HL-60 (cell line): ENCODE measurements around the gene MARCKSL1.

Experiments
- DNase-seq, 2 experiments: peaks; one replicate each; pipeline ENCODE4 v3.0.0-alpha.2; 2010 to 2020; ENCODE audit warnings: low read depth in 1 of 2, low spot score in 1 of 2
- H3K27ac ChIP-seq: fragments of 250-450 bp; sonication (Bioruptor Pico); replicated peaks from 2 replicates; pipeline ENCODE4 v1.5.1; 2020; ENCODE audit warnings: mild to moderate bottlenecking, moderate library complexity
- H3K27me3 ChIP-seq: fragments of 250-450 bp; sonication (Bioruptor Pico); 2 replicates; pipeline ENCODE4 v1.5.1; 2021; ENCODE audit warnings: mild to moderate bottlenecking, moderate library complexity; ENCODE audit not compliant: insufficient read depth, poor library complexity, severe bottlenecking
- H3K4me3 ChIP-seq: replicated peaks from 2 replicates; pipeline ENCODE4 v1.5.1; 2011; ENCODE audit warnings: mild to moderate bottlenecking, control low read depth, low read length; ENCODE audit not compliant: insufficient read depth
- GABPA ChIP-seq: IDR thresholded peaks from 2 replicates; pipeline ENCODE4 v1.6.1; 2012; ENCODE audit warnings: low read depth
- POLR2AphosphoS5 ChIP-seq: IDR thresholded peaks from 2 replicates; pipeline ENCODE4 v1.6.1; 2012; ENCODE audit warnings: low read depth
- SPI1 ChIP-seq: IDR thresholded peaks from 2 replicates; pipeline ENCODE4 v1.6.1; 2012; ENCODE audit warnings: low read depth, mild to moderate bottlenecking, borderline replicate concordance
- TF ChIP-seq, protein P1 (sequence below): IDR thresholded peaks from 2 replicates; pipeline ENCODE4 v1.6.1; 2012; ENCODE audit warnings: low read depth; ENCODE audit not compliant: insufficient replicate concordance
- TF ChIP-seq, protein P2 (sequence below): IDR thresholded peaks from one replicate; pipeline ENCODE4 v1.5.1; 2011; ENCODE audit warnings: low read length, control low read depth, inconsistent platforms; ENCODE audit not compliant: insufficient read depth

Gene MARCKSL1

DNA sequence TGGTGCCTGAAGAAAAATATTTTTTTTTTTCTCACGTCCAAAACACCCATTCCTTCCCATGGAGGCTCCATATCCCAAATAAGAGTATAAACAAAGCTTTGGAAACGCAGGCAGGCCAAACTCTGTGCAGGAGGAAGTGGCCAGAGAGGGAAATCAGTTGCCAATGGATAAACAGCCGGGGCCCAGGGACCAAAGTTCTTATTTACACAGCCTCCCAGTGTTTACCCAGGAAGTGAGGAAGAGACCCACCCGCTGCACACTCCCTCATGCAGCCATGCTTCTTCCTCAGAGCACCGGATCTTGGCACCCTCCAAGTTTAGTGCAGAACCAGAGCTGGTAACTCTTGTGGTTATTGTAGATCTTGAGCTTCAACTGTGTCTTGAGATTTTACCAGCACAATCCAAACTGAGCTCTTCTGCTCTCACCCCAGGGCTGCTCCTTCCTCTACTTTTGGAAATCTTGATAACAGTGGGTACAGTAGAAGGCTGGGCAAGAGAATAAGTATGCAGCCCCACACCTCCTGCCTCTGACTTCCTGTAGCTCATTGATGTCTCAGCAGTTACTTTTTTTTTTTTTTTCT is 14.2 kb downstream of the MARCKSL1 start:
- no peak overlapping the region for H3K4me3 ChIP-seq
- TF ChIP-seq, protein P1, sequence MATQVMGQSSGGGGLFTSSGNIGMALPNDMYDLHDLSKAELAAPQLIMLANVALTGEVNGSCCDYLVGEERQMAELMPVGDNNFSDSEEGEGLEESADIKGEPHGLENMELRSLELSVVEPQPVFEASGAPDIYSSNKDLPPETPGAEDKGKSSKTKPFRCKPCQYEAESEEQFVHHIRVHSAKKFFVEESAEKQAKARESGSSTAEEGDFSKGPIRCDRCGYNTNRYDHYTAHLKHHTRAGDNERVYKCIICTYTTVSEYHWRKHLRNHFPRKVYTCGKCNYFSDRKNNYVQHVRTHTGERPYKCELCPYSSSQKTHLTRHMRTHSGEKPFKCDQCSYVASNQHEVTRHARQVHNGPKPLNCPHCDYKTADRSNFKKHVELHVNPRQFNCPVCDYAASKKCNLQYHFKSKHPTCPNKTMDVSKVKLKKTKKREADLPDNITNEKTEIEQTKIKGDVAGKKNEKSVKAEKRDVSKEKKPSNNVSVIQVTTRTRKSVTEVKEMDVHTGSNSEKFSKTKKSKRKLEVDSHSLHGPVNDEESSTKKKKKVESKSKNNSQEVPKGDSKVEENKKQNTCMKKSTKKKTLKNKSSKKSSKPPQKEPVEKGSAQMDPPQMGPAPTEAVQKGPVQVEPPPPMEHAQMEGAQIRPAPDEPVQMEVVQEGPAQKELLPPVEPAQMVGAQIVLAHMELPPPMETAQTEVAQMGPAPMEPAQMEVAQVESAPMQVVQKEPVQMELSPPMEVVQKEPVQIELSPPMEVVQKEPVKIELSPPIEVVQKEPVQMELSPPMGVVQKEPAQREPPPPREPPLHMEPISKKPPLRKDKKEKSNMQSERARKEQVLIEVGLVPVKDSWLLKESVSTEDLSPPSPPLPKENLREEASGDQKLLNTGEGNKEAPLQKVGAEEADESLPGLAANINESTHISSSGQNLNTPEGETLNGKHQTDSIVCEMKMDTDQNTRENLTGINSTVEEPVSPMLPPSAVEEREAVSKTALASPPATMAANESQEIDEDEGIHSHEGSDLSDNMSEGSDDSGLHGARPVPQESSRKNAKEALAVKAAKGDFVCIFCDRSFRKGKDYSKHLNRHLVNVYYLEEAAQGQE = no peak
- TF ChIP-seq GABPA (no peak), SPI1 (no peak), POLR2AphosphoS5 (no peak)
- TF ChIP-seq, protein P2, sequence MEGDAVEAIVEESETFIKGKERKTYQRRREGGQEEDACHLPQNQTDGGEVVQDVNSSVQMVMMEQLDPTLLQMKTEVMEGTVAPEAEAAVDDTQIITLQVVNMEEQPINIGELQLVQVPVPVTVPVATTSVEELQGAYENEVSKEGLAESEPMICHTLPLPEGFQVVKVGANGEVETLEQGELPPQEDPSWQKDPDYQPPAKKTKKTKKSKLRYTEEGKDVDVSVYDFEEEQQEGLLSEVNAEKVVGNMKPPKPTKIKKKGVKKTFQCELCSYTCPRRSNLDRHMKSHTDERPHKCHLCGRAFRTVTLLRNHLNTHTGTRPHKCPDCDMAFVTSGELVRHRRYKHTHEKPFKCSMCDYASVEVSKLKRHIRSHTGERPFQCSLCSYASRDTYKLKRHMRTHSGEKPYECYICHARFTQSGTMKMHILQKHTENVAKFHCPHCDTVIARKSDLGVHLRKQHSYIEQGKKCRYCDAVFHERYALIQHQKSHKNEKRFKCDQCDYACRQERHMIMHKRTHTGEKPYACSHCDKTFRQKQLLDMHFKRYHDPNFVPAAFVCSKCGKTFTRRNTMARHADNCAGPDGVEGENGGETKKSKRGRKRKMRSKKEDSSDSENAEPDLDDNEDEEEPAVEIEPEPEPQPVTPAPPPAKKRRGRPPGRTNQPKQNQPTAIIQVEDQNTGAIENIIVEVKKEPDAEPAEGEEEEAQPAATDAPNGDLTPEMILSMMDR = no peak
- no peaks in the 10 kb centered on the region for H3K27me3 ChIP-seq
- H3K27ac ChIP-seq = no peak overlapping the region
- no peak for DNase-seq

DNA sequence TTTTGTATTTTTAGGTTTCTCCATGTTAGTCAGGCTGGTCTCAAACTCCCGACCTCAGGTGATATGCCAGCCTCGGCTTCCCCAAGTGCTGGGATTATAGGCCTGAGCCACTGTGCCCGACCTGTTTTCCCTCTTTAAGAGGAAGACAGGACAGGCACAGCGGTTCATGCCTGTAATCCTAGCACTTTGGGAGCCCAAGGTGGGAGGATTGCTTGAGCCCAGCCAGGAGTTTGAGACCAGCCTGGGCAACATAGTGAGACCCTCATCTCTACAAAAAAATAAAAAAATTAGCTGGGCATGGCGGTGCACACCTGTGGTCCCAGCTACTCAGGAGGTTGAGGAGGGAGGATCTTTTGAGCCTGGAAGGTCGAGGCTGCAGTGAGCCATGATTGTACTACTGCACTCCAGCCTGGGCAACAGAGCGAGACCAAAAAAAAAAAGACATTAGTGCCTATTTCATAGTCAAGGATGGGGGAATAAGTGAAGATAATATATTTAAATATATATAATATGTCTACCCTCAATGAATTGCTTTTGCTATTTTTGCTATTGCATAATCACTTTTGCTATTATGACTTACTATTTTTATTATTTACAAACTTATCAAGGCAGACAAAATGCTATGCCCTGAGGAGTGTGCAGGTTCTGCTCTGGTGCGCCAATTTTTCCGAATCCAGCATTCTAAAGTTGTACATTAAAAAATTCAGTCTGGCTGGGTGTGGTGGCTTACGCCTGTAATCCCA is 17.7 kb downstream of the MARCKSL1 start:
- Histone ChIP-seq H3K4me3 (no peak overlapping the region), H3K27me3 (no peaks in the 10 kb centered on the region), H3K27ac (no peak overlapping the region)
- no peak for DNase-seq
- TF ChIP-seq GABPA = no peak
- TF ChIP-seq SPI1 = no peak
- TF ChIP-seq, protein P2 = no peak
- TF ChIP-seq, protein P1 = no peak
- no peak for TF ChIP-seq POLR2AphosphoS5

DNA sequence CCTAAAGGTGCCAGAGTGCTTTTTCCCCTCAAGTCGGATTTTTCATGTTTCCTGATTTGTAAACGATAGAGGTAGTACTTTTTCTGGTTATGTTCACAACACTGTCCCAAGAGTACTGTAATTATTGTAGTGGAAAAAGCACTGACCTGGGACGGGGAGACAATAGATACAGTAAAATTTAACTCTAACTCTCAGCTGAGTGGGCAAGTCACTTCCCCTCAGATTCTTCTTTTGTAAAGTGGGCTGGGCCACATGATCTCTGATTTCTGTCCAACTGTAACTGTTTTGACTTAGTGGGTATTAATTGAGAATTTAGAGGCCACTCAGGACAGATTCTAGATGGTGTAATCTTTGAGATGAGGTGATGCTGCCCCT is 19.1 kb downstream of the MARCKSL1 start:
- Histone ChIP-seq H3K27ac (no peak overlapping the region), H3K27me3 (no peaks in the 10 kb centered on the region), H3K4me3 (no peak overlapping the region)
- TF ChIP-seq GABPA (no peak), POLR2AphosphoS5 (no peak), SPI1 (no peak)
- TF ChIP-seq, protein P2 = no peak
- TF ChIP-seq, protein P1 = no peak
- no peak for DNase-seq
